Esophagus (tissue), 2 donors: ENCODE results near the gene F13A1. TPM values are rescaled to one million over a fixed set of nuclear protein-coding genes. Genes with fewer than 3 reads are reported as not detected.

ENCODE experiments used
- H3K27ac ChIP-seq, 2 donors: one replicate each; pipeline ENCODE4 v1.5.1; 2013; ENCODE audit warnings: low read depth in 2 of 2, mild to moderate bottlenecking in 2 of 2, inconsistent platforms in 1 of 2, low read length in 1 of 2, moderate library complexity in 1 of 2
- H3K27me3 ChIP-seq, 2 donors: one replicate each; pipeline ENCODE4 v1.6.1; 2013; ENCODE audit warnings: low read length in 2 of 2, control low read depth in 1 of 2, mild to moderate bottlenecking in 1 of 2; ENCODE audit not compliant: insufficient read depth in 2 of 2, control insufficient read depth in 1 of 2
- H3K36me3 ChIP-seq, 2 donors: one replicate each; pipeline ENCODE4 v1.6.1; 2013; ENCODE audit warnings: low read length in 1 of 2; ENCODE audit not compliant: control insufficient read depth in 2 of 2, insufficient read depth in 2 of 2
- H3K4me1 ChIP-seq, 2 donors: one replicate each; pipeline ENCODE4 v1.6.1; 2013; ENCODE audit warnings: low read length in 1 of 2; ENCODE audit not compliant: control insufficient read depth in 2 of 2, insufficient read depth in 2 of 2
- H3K4me3 ChIP-seq, 2 donors: one replicate each; pipeline ENCODE4 v1.5.1; 2013; ENCODE audit warnings: low read length in 2 of 2, mild to moderate bottlenecking in 2 of 2, low read depth in 1 of 2, moderate library complexity in 1 of 2
- H3K9me3 ChIP-seq, 2 donors: one replicate each; pipeline ENCODE4 v1.6.1; 2013; ENCODE audit warnings: mild to moderate bottlenecking in 2 of 2, low read depth in 1 of 2, low read length in 1 of 2, moderate library complexity in 1 of 2; ENCODE audit not compliant: control insufficient read depth in 2 of 2, insufficient read depth in 1 of 2
- WGBS, 2 donors: extraction: QIAGEN DNeasy Blood & Tissue Kit; methylation state at CpG; one replicate each; pipeline ENCODE4 v1.1.7; 2013; 5-methylcytosine and 5-hydroxymethylcytosine counted together
- polyA plus RNA-seq, 2 donors: library from polyadenylated mRNA; stranded (reverse); fragments of 200-250 nt; gene quantifications; one replicate each; pipeline ENCODE4 v1.2.3, GENCODE V29; 2013
- donor health status: healthy with polysubstance abuse.
- donor health status: Bipolar disorder and iron deficiency.

Gene F13A1
- polyA plus RNA-seq, 2 donors, result 4.1 to 4.5 TPM

DNA sequence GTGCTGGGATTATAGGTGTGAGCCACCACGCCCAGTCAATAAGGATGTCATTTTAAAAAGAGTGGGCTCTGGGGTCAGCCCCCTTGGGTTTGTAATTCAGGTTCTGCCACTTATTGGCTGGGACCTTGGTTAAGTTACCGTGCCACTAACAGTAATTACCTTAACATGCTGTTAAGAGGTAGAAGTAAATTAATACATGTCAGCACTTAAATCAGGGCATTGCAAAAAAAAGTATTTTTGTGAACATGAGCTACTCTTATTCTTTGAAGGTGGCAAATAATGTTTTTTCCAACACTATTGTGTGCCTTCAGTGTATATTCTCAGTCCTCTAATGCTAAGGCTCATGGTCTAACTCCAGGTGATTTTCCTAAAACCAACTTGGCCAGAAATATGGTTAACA is 109.5 kb downstream of the F13A1 start:
- 85 to 91% methylated on average over 2 of the region's 2 CpGs for WGBS, 2 donors
- Histone ChIP-seq H3K27ac (no peak overlapping the region), H3K36me3 (no peaks in the 10 kb centered on the region), H3K27me3 (no peaks in the 10 kb centered on the region), H3K9me3 (no peaks in the 10 kb centered on the region), H3K4me1 (no peaks in the 10 kb centered on the region), H3K4me3 (no peak overlapping the region)

- no peak overlapping the region for H3K4me3 ChIP-seq
- no peaks in the 10 kb centered on the region for H3K36me3 ChIP-seq
- H3K27ac ChIP-seq, result no peak overlapping the region
- H3K4me1 ChIP-seq, result no peaks in the 10 kb centered on the region
- no peaks in the 10 kb centered on the region for H3K27me3 ChIP-seq
- 72 to 78% methylated on average over 2 of the region's 2 CpGs for WGBS, 2 donors
- H3K9me3 ChIP-seq, result peaks cover 0 to 2% of the 10 kb centered on the region in 2 donors
Observed at GRCh38 chr6:6202886-6203285, 117.6 kb downstream of the F13A1 start.

DNA sequence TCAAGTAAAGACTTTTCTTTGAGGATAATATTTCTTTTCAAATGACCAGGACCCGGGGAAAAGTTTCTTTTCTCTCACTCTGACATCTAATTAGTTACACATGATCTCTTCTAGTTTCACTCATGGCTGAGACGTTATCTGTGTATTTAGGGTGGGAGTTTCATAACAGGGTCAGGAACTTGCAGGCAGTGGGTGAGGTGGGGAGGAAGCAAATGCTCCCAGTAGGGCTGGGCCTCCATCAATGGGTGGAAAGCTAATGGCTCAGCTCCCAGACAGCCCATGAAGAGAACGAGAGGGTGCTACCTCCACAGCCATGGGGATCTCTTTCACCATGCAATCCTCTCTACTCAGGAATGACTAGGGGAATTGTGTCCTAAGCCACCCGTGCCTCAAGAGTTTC is 119.3 kb downstream of the F13A1 start:
- Histone ChIP-seq H3K36me3 (no peaks in the 10 kb centered on the region), H3K27me3 (no peaks in the 10 kb centered on the region), H3K4me1 (no peaks in the 10 kb centered on the region), H3K4me3 (no peak overlapping the region), H3K27ac (no peak overlapping the region), H3K9me3 (peaks cover 0 to 2% of the 10 kb centered on the region in 2 donors)
- 33 to 50% methylated on average over 4 of the region's 4 CpGs for WGBS, 2 donors

DNA sequence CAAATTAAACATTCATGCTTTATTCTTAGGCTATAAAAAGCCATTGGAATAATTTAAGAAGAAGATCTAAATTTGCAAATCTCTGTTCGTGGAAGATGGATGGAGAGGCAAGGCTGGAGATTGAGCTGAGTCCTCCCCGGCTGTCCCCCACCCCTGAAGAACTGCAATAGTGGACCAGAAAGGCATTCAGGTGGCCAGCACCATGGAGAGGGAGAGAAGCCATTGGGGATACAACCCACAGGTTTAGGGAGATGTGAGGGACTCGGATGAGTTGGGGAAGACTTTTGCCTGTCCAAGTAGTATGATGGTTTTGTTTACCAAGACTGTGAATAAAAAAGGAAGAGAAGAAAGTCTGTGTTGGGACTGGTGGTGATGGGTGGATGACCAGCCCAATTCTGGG is 120.8 kb downstream of the F13A1 start:
- Histone ChIP-seq H3K4me3 (no peak overlapping the region), H3K27ac (no peak overlapping the region), H3K9me3 (peaks cover 0 to under 1% of the 10 kb centered on the region in 2 donors), H3K36me3 (no peaks in the 10 kb centered on the region), H3K4me1 (no peaks in the 10 kb centered on the region), H3K27me3 (no peaks in the 10 kb centered on the region)
- 79 to 80% methylated on average over 3 of the region's 3 CpGs for whole genome bisulfite sequencing, 2 donors

- no peak overlapping the region for H3K27ac ChIP-seq
- no peaks in the 10 kb centered on the region for H3K4me1 ChIP-seq
- 62 to 65% methylated on average over 3 of the region's 3 CpGs for WGBS, 2 donors
- H3K27me3 ChIP-seq, result no peaks in the 10 kb centered on the region
- no peaks in the 10 kb centered on the region for H3K36me3 ChIP-seq
- no peak overlapping the region for H3K4me3 ChIP-seq
- H3K9me3 ChIP-seq, result no peaks in the 10 kb centered on the region
Observed at GRCh38 chr6:6196762-6197161, 123.7 kb downstream of the F13A1 start.

GRCh38 chr6:6195080-6195479 is 125.4 kb downstream of the F13A1 start:
- Histone ChIP-seq H3K4me1 (no peaks in the 10 kb centered on the region), H3K9me3 (no peaks in the 10 kb centered on the region), H3K27ac (no peak overlapping the region), H3K4me3 (no peak overlapping the region), H3K36me3 (no peaks in the 10 kb centered on the region), H3K27me3 (no peaks in the 10 kb centered on the region)
- WGBS, 2 donors, result 77 to 78% methylated on average over 1 of the region's 1 CpG

GRCh38 chr6:6193221-6193745 is 127.2 kb downstream of the F13A1 start:
- H3K27me3 ChIP-seq, result no peaks in the 10 kb centered on the region
- no peak overlapping the region for H3K4me3 ChIP-seq
- WGBS, 2 donors, result 69 to 75% methylated on average over 7 of the region's 7 CpGs
- H3K36me3 ChIP-seq, result no peaks in the 10 kb centered on the region
- no peaks in the 10 kb centered on the region for H3K9me3 ChIP-seq
- H3K4me1 ChIP-seq, result no peaks in the 10 kb centered on the region
- H3K27ac ChIP-seq, result no peak overlapping the region

- Histone ChIP-seq H3K27ac (no peak overlapping the region), H3K27me3 (no peaks in the 10 kb centered on the region), H3K4me3 (no peak overlapping the region), H3K36me3 (no peaks in the 10 kb centered on the region), H3K9me3 (no peaks in the 10 kb centered on the region), H3K4me1 (no peaks in the 10 kb centered on the region)
- 79 to 86% methylated on average over 1 of the region's 1 CpG for WGBS, 2 donors
Observed at GRCh38 chr6:6191909-6192308, 128.6 kb downstream of the F13A1 start.

DNA sequence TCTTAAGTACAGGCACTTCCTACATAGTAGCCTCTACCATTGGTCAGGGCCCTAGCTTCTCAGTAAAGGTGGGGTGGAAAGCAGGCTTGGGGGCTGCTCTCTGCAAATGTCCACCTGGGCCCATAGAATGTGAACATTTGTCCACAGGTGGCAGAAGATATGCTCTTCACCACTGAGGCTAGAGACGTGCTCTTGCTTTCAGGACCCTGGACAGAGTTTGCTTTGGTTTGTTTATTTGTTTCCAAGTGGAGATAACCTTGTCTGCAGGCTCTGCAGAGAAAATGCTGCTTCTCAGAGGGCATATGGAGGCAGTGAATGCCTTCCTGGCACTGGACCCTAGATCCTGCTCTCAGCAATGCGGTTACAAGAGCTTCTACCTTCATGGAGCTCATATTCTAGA is 129.0 kb downstream of the F13A1 start:
- H3K36me3 ChIP-seq, result no peaks in the 10 kb centered on the region
- no peaks in the 10 kb centered on the region for H3K9me3 ChIP-seq
- no peak overlapping the region for H3K27ac ChIP-seq
- H3K27me3 ChIP-seq, result no peaks in the 10 kb centered on the region
- 32 to 47% methylated on average over 2 of the region's 2 CpGs for WGBS, 2 donors
- no peak overlapping the region for H3K4me3 ChIP-seq
- H3K4me1 ChIP-seq, result no peaks in the 10 kb centered on the region

DNA sequence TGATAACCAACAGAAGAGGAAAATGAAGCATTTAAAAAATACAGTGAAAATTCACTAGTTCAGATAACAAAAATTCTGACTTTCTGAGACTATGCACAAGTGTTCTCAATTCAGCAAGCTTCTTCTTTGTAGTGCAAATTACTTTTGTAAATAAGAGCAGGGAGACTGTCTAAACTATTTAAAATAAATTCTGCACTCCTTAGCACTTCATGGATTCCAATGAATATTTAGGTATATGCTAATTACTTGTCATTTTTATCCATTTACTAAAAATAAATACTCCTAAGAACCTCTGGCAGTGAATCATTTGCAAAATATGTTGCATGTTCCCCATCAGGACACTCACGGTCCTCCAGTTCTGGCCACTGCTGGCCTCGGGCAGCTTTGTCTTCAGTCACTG is 139.8 kb downstream of the F13A1 start:
- peaks cover 0 to 2% of the 10 kb centered on the region in 2 donors for H3K4me1 ChIP-seq
- 72 to 74% methylated on average over 2 of the region's 2 CpGs for WGBS, 2 donors
- H3K36me3 ChIP-seq, result no peaks in the 10 kb centered on the region
- H3K27me3 ChIP-seq, result peaks cover 3 to 6% of the 10 kb centered on the region in 2 donors
- no peak overlapping the region for H3K27ac ChIP-seq
- H3K4me3 ChIP-seq, result no peak overlapping the region
- H3K9me3 ChIP-seq, result peaks cover 0 to 4% of the 10 kb centered on the region in 2 donors
